Fibroblast of lung (primary cell): Measurements from ENCODE around the gene PPP2CA. TPM values are rescaled to one million over a fixed set of nuclear protein-coding genes. Genes with fewer than 3 reads are reported as not detected.

Experiments
- DNase-seq, 2 donors: peaks; one replicate each; pipeline versions ENCODE4 v3.0.0 to v3.0.0-alpha.2; 2010; ENCODE audit warnings: low read depth in 2 of 2
- H2AFZ ChIP-seq: 2 replicates; pipeline ENCODE4 v1.5.1; 2012; ENCODE audit warnings: low read length, control low read depth, inconsistent platforms
- H3K27ac ChIP-seq: 2 replicates; pipeline ENCODE4 v1.5.1; 2011; ENCODE audit warnings: low read length, control low read depth; ENCODE audit not compliant: insufficient read depth
- H3K27me3 ChIP-seq: 2 replicates; pipeline ENCODE4 v1.5.1; 2011; ENCODE audit warnings: mild to moderate bottlenecking, low read length; ENCODE audit not compliant: control insufficient read depth, insufficient read depth
- H3K36me3 ChIP-seq: 2 replicates; pipeline ENCODE4 v1.5.1; 2011; ENCODE audit warnings: low read length; ENCODE audit not compliant: control insufficient read depth, insufficient read depth
- H3K4me1 ChIP-seq: 2 replicates; pipeline ENCODE4 v1.5.1; 2011; ENCODE audit warnings: low read length; ENCODE audit not compliant: control insufficient read depth, insufficient read depth; ENCODE audit errors: extremely low read depth
- H3K4me2 ChIP-seq: 2 replicates; pipeline ENCODE4 v1.5.1; 2011; ENCODE audit warnings: low read length, control low read depth; ENCODE audit not compliant: insufficient read depth; ENCODE audit errors: extremely low read depth
- H3K4me3 ChIP-seq, 4 experiments: fragments of 200-600 bp in 1 of 4; sonication (generic) in 1 of 4; replicated peaks in 1 of 4; 2 replicates each; pipeline ENCODE4 v1.5.1; 2011 to 2016; ENCODE audit warnings: low read length in 4 of 4, low read depth in 3 of 4, mild to moderate bottlenecking in 3 of 4, control low read depth in 2 of 4, inconsistent platforms in 1 of 4, mixed read lengths in 1 of 4; ENCODE audit not compliant: insufficient read depth in 1 of 4; ENCODE audit errors: control extremely low read depth in 1 of 4
- H3K79me2 ChIP-seq: 2 replicates; pipeline ENCODE4 v1.5.1; 2012; ENCODE audit warnings: mild to moderate bottlenecking, low read length, inconsistent platforms; ENCODE audit not compliant: control insufficient read depth, insufficient read depth
- H3K9ac ChIP-seq: 2 replicates; pipeline ENCODE4 v1.5.1; 2011; ENCODE audit warnings: mild to moderate bottlenecking, low read length, control low read depth; ENCODE audit not compliant: insufficient read depth
- H3K9me3 ChIP-seq: 2 replicates; pipeline ENCODE4 v1.5.1; 2012; ENCODE audit warnings: low read depth, low read length; ENCODE audit not compliant: control insufficient read depth, insufficient read depth
- H4K20me1 ChIP-seq: 2 replicates; pipeline ENCODE4 v1.5.1; 2011; ENCODE audit warnings: low read length; ENCODE audit not compliant: control insufficient read depth, insufficient read depth; ENCODE audit errors: extremely low read depth
- EZH2 ChIP-seq: IDR thresholded peaks from 2 replicates; pipeline ENCODE4 v1.5.1; 2012; ENCODE audit warnings: low read length, control low read depth, mild to moderate bottlenecking; ENCODE audit errors: missing control alignments
- polyA minus RNA-seq: library from RNA; depleted of rRNA, polyadenylated mRNA; stranded (reverse); fragments of >200 nt; gene quantifications from 2 replicates; pipeline ENCODE4 v1.2.3, GENCODE V29; 2011; ENCODE audit warnings: low replicate concordance
- polyA plus RNA-seq, 2 donors: library from polyadenylated mRNA; depleted of rRNA in 1 of 2; stranded (reverse) in 1 of 2; unstranded in 1 of 2; fragments of >200 nt; gene quantifications; 2 replicates each; pipeline ENCODE4 v1.2.1, GENCODE V29; 2011 to 2012; ENCODE audit warnings: missing spikeins in 1 of 2
- total RNA-seq: library from RNA; depleted of rRNA; stranded (reverse); fragments of >200 nt; gene quantifications from 2 replicates; pipeline ENCODE4 v1.2.1, GENCODE V29; 2014
- TF ChIP-seq, protein P1 (sequence below), 2 donors: IDR thresholded peaks in 1 of 2; conservative IDR thresholded peaks in 1 of 2; 1 replicate in 1 of 2; 2 replicates in 1 of 2; pipeline ENCODE4 v1.5.1; 2011 to 2012; ENCODE audit warnings: low read length in 2 of 2, control low read depth in 1 of 2, inconsistent platforms in 1 of 2, low read depth in 1 of 2, mild to moderate bottlenecking in 1 of 2

The PPP2CA gene
- 46.2 and 58.6 TPM in 2 replicates for total RNA-seq
- polyA plus RNA-seq = 191 and 220 TPM in 2 replicates
- 151 and 193 TPM in 2 replicates for polyA plus RNA-seq (2012)
- 27.8 and 48.6 TPM in 2 replicates for polyA minus RNA-seq

- Histone ChIP-seq H3K4me3 (peak within 1 kb of the TSS; percentile 96 to 99 (median 98)), H3K9ac (peak within 1 kb of the TSS; percentile 100), H3K36me3 (no peaks in the 10 kb centered on the region), H4K20me1 (peaks cover 18% of the 10 kb centered on the region), H3K79me2 (peaks cover 50% of the 10 kb centered on the region), H3K27ac (peak within 1 kb of the TSS; percentile 100), H3K9me3 (no peaks in the 10 kb centered on the region), H3K4me2 (peak within 1 kb of the TSS; percentile 91), H3K4me1 (peaks cover 7% of the 10 kb centered on the region), H3K27me3 (no peaks in the 10 kb centered on the region), H2AFZ (peak within 1 kb of the TSS; percentile 75)
- TF ChIP-seq, protein P1, sequence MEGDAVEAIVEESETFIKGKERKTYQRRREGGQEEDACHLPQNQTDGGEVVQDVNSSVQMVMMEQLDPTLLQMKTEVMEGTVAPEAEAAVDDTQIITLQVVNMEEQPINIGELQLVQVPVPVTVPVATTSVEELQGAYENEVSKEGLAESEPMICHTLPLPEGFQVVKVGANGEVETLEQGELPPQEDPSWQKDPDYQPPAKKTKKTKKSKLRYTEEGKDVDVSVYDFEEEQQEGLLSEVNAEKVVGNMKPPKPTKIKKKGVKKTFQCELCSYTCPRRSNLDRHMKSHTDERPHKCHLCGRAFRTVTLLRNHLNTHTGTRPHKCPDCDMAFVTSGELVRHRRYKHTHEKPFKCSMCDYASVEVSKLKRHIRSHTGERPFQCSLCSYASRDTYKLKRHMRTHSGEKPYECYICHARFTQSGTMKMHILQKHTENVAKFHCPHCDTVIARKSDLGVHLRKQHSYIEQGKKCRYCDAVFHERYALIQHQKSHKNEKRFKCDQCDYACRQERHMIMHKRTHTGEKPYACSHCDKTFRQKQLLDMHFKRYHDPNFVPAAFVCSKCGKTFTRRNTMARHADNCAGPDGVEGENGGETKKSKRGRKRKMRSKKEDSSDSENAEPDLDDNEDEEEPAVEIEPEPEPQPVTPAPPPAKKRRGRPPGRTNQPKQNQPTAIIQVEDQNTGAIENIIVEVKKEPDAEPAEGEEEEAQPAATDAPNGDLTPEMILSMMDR (conservative IDR thresholded peaks at IDR 0.05 in 1 of 2, IDR thresholded peaks at IDR 0.05 in 1 of 2; ENCODE audit: low read depth in 1 of 2, low read length in 2 of 2) = no peak
- TF ChIP-seq EZH2 = no peak
- peak; percentile 97 to 99 for DNase-seq
Observed at GRCh38 chr5:134225780-134226440, at the start of gene PPP2CA. PPP2CA (minus strand) TSS chr5:134226073; CDS start chr5:134225861, 212 bp downstream.

DNA sequence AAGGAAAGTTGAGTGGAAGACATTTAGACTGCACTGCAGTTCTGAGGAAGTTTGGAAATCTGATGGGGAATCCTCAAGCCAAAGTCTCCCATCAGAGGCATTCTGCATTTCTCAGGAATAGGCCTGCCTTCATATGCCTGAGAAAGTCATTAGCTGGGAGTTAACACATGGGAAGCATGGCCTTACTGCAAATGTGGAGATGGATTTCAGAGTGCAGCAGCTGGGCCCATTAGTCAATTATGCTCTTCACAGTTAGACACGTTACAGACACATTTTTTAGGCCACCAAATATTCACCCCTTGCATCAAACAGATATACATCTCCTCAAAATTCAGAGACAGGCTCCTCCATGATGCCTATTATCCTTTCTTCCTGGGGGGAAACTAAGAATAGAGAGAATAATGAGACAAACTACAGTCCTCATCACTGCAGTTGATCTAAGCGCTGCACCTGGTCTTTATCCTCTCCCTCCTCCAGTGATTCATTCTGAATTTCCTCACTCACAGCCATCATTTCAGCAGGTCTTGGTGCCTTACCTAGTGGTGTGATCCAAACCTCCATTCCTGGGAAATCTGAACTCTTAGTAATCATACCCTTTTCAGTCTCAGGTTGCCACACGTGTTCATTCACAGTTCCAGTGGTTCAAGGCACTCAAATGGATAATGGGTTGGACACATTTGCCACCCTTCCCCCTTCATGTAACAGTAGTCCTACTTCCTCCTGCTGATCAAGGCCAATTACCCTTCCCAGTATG lies 47.9 kb upstream of the PPP2CA start:
- Histone ChIP-seq H4K20me1 (no peaks in the 10 kb centered on the region), H3K9ac (no peak overlapping the region), H3K4me3 (no peak overlapping the region), H3K27ac (no peak overlapping the region), H3K9me3 (no peaks in the 10 kb centered on the region), H2AFZ (no peak overlapping the region), H3K4me2 (no peak overlapping the region), H3K27me3 (peaks cover 3% of the 10 kb centered on the region), H3K79me2 (no peaks in the 10 kb centered on the region), H3K36me3 (no peaks in the 10 kb centered on the region), H3K4me1 (no peaks in the 10 kb centered on the region)
- TF ChIP-seq EZH2 = no peak
- TF ChIP-seq, protein P1 (conservative IDR thresholded peaks at IDR 0.05 in 1 of 2, IDR thresholded peaks at IDR 0.05 in 1 of 2; ENCODE audit: low read depth in 1 of 2, low read length in 2 of 2) = no peak
- DNase-seq = no peak

DNA sequence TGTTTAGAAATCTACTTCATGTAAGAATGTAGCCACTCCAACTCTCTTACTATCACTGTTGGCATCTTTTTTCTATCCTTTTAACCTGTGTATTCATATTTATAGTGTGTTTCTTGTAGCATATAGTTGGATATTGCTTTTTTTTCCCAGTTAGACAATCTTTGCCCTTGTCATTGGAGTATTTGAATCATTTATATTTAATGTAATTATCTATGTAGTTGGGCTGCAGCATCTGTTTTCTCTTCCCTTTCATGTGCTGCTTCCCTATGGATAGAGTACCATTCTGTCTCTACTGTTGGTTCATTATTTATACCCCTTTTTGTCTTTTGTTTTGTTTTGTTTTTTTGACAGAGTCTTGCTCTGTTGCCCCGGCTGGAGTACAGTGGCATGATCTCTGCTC lies 45.2 kb upstream of the PPP2CA start:
- H2AFZ ChIP-seq = no peak overlapping the region
- H3K4me1 ChIP-seq = no peaks in the 10 kb centered on the region
- no peak for DNase-seq
- no peak for TF ChIP-seq EZH2
- TF ChIP-seq, protein P1 (conservative IDR thresholded peaks at IDR 0.05 in 1 of 2, IDR thresholded peaks at IDR 0.05 in 1 of 2; ENCODE audit: low read depth in 1 of 2, low read length in 2 of 2) = no peak
- no peak overlapping the region for H3K4me3 ChIP-seq
- H3K9me3 ChIP-seq = no peaks in the 10 kb centered on the region
- H4K20me1 ChIP-seq = no peaks in the 10 kb centered on the region
- H3K36me3 ChIP-seq = no peaks in the 10 kb centered on the region
- H3K4me2 ChIP-seq = no peak overlapping the region
- H3K9ac ChIP-seq = no peak overlapping the region
- no peak overlapping the region for H3K27ac ChIP-seq
- no peaks in the 10 kb centered on the region for H3K79me2 ChIP-seq
- H3K27me3 ChIP-seq = peaks cover 3% of the 10 kb centered on the region
